Esophagus (tissue), 2 donors: ENCODE results near the gene HOXD13. TPM values are rescaled to one million over a fixed set of nuclear protein-coding genes. Genes with fewer than 3 reads are reported as not detected.

ENCODE experiments used
- H3K27ac ChIP-seq, 2 donors: one replicate each; pipeline ENCODE4 v1.5.1; 2013; ENCODE audit warnings: low read depth in 2 of 2, mild to moderate bottlenecking in 2 of 2, inconsistent platforms in 1 of 2, low read length in 1 of 2, moderate library complexity in 1 of 2
- H3K27me3 ChIP-seq, 2 donors: one replicate each; pipeline ENCODE4 v1.6.1; 2013; ENCODE audit warnings: low read length in 2 of 2, control low read depth in 1 of 2, mild to moderate bottlenecking in 1 of 2; ENCODE audit not compliant: insufficient read depth in 2 of 2, control insufficient read depth in 1 of 2
- H3K36me3 ChIP-seq, 2 donors: one replicate each; pipeline ENCODE4 v1.6.1; 2013; ENCODE audit warnings: low read length in 1 of 2; ENCODE audit not compliant: control insufficient read depth in 2 of 2, insufficient read depth in 2 of 2
- H3K4me1 ChIP-seq, 2 donors: one replicate each; pipeline ENCODE4 v1.6.1; 2013; ENCODE audit warnings: low read length in 1 of 2; ENCODE audit not compliant: control insufficient read depth in 2 of 2, insufficient read depth in 2 of 2
- H3K4me3 ChIP-seq, 2 donors: one replicate each; pipeline ENCODE4 v1.5.1; 2013; ENCODE audit warnings: low read length in 2 of 2, mild to moderate bottlenecking in 2 of 2, low read depth in 1 of 2, moderate library complexity in 1 of 2
- H3K9me3 ChIP-seq, 2 donors: one replicate each; pipeline ENCODE4 v1.6.1; 2013; ENCODE audit warnings: mild to moderate bottlenecking in 2 of 2, low read depth in 1 of 2, low read length in 1 of 2, moderate library complexity in 1 of 2; ENCODE audit not compliant: control insufficient read depth in 2 of 2, insufficient read depth in 1 of 2
- WGBS, 2 donors: extraction: QIAGEN DNeasy Blood & Tissue Kit; methylation state at CpG; one replicate each; pipeline ENCODE4 v1.1.7; 2013; 5-methylcytosine and 5-hydroxymethylcytosine counted together
- polyA plus RNA-seq, 2 donors: library from polyadenylated mRNA; stranded (reverse); fragments of 200-250 nt; gene quantifications; one replicate each; pipeline ENCODE4 v1.2.3, GENCODE V29; 2013
- donor health status: healthy with polysubstance abuse.
- donor health status: Bipolar disorder and iron deficiency.

Gene HOXD13
- polyA plus RNA-seq, 2 donors: not detected

GRCh38 chr2:176104316-176105077 lies 12.0 kb downstream of the HOXD13 start:
- peaks cover 0 to 12% of the 10 kb centered on the region in 2 donors for H3K9me3 ChIP-seq
- H3K36me3 ChIP-seq: no peaks in the 10 kb centered on the region
- H3K27me3 ChIP-seq: peaks cover 29 to 60% of the 10 kb centered on the region in 2 donors
- no peak overlapping the region for H3K27ac ChIP-seq
- 6% methylated on average over 47 to 56 of the region's 56 CpGs for WGBS, 2 donors
- H3K4me3 ChIP-seq: no peak overlapping the region
- H3K4me1 ChIP-seq: peaks cover 9 to 11% of the 10 kb centered on the region in 2 donors

GRCh38 chr2:176105078-176105729 lies 12.7 kb downstream of the HOXD13 start:
- H3K27me3 ChIP-seq: peaks cover 26 to 60% of the 10 kb centered on the region in 2 donors

GRCh38 chr2:176105730-176106580 lies 13.4 kb downstream of the HOXD13 start:
- Histone ChIP-seq H3K4me1 (peaks cover 9 to 11% of the 10 kb centered on the region in 2 donors), H3K27me3 (peaks cover 20 to 61% of the 10 kb centered on the region in 2 donors), H3K36me3 (no peaks in the 10 kb centered on the region), H3K9me3 (no peaks in the 10 kb centered on the region), H3K4me3 (peak overlapping the region in 1 of 2 donors; percentile 44), H3K27ac (no peak overlapping the region)
- 9 to 17% methylated on average over 25 of the region's 25 CpGs for WGBS, 2 donors

More at GRCh38 chr2:176105078-176105729, 12.7 kb downstream of the HOXD13 start:
- H3K4me3 ChIP-seq: no peak overlapping the region
- H3K36me3 ChIP-seq: no peaks in the 10 kb centered on the region
- 5 to 12% methylated on average over 25 of the region's 25 CpGs for WGBS, 2 donors
- peaks cover 9 to 11% of the 10 kb centered on the region in 2 donors for H3K4me1 ChIP-seq
- H3K9me3 ChIP-seq: peaks cover 0 to 5% of the 10 kb centered on the region in 2 donors
- no peak overlapping the region for H3K27ac ChIP-seq

- peak within 1 kb of the TSS; percentile 34 to 44 for H3K4me3 ChIP-seq
- peaks cover 16 to 60% of the 10 kb centered on the region in 2 donors for H3K27me3 ChIP-seq
- WGBS, 2 donors: 3 to 4% methylated on average over 79 to 85 of the region's 85 CpGs
- H3K27ac ChIP-seq: no peak within 1 kb of the TSS
- H3K9me3 ChIP-seq: no peaks in the 10 kb centered on the region
- peaks cover 9 to 11% of the 10 kb centered on the region in 2 donors for H3K4me1 ChIP-seq
- no peaks in the 10 kb centered on the region for H3K36me3 ChIP-seq
These were observed 14.3 kb downstream of the HOXD13 start, which contains the start of gene HOXD11 for GRCh38 chr2:176106581-176107539. HOXD11 (plus strand) TSS chr2:176107280; CDS start chr2:176107356, 76 bp downstream.

GRCh38 chr2:176107731-176108181 lies 15.2 kb downstream of the HOXD13 start:
- peaks cover 9 to 65% of the 10 kb centered on the region in 2 donors for H3K27me3 ChIP-seq
- H3K27ac ChIP-seq: no peak overlapping the region
- H3K4me3 ChIP-seq: peak overlapping the region; percentile 11 to 44
- peaks cover 9 to 11% of the 10 kb centered on the region in 2 donors for H3K4me1 ChIP-seq
- peaks cover 0 to 2% of the 10 kb centered on the region in 2 donors for H3K9me3 ChIP-seq
- 3% methylated on average over 44 to 59 of the region's 59 CpGs for WGBS, 2 donors
- no peaks in the 10 kb centered on the region for H3K36me3 ChIP-seq

GRCh38 chr2:176109192-176109901 lies 16.8 kb downstream of the HOXD13 start:
- H3K9me3 ChIP-seq: peaks cover 0 to 2% of the 10 kb centered on the region in 2 donors
- H3K27ac ChIP-seq: no peak overlapping the region
- H3K27me3 ChIP-seq: peaks cover 11 to 59% of the 10 kb centered on the region in 2 donors
- no peaks in the 10 kb centered on the region for H3K36me3 ChIP-seq
- no peak overlapping the region for H3K4me3 ChIP-seq
- peaks cover 8 to 9% of the 10 kb centered on the region in 2 donors for H3K4me1 ChIP-seq
- WGBS, 2 donors: 10 to 16% methylated on average over 26 of the region's 26 CpGs

GRCh38 chr2:176109946-176110345 lies 17.4 kb downstream of the HOXD13 start:
- WGBS, 2 donors: 9 to 22% methylated on average over 4 of the region's 4 CpGs
- peaks cover 13 to 59% of the 10 kb centered on the region in 2 donors for H3K27me3 ChIP-seq
- peaks cover 3 to 4% of the 10 kb centered on the region in 2 donors for H3K4me1 ChIP-seq
- H3K9me3 ChIP-seq: peaks cover 0 to 2% of the 10 kb centered on the region in 2 donors
- no peak overlapping the region for H3K4me3 ChIP-seq
- no peak overlapping the region for H3K27ac ChIP-seq
- H3K36me3 ChIP-seq: no peaks in the 10 kb centered on the region
